Measurements from ENCODE around the gene MCTP1. TPM values are rescaled to one million over a fixed set of nuclear protein-coding genes. Genes with fewer than 3 reads are reported as not detected.
"Not testable (repeated sequence)": the region's sequence is repeated elsewhere in the genome, so short reads cannot be mapped to it uniquely, and the experiment has no call there.

Gene MCTP1
- total RNA-seq, 4 donors from 2014 or later, result 11.2 to 43.6 (median 16.8) TPM

- Histone ChIP-seq H3K4me1 (no peaks in the 10 kb centered on the region), H3K36me3 (no peaks in the 10 kb centered on the region), H3K27ac (replicated peaks in 1 of 4) (no peak overlapping the region), H3K9me3 (peaks cover 0 to 25% (median 13%) of the 10 kb centered on the region in 4 donors), H3K27me3 (no peaks in the 10 kb centered on the region), H3K4me3 (no peak overlapping the region)
- WGBS, result 100% methylated on average over 2 of the region's 4 CpGs
- TF ChIP-seq CTCF (IDR thresholded peaks at IDR 0.05) (no peak), POLR2AphosphoS5 (IDR thresholded peaks at IDR 0.05) (no peak), POLR2A (IDR thresholded peaks at IDR 0.05; ENCODE audit: low read depth) (no peak), EP300 (IDR thresholded peaks at IDR 0.05) (no peak)
- intact Hi-C loops (cut with DNase I), result no loop called here
- DNase-seq (ENCODE audit: extremely low spot score), result no peak
Measured at GRCh38 chr5:95149387-95149786, 135.5 kb downstream of the MCTP1 start.

- Histone ChIP-seq H3K9me3 (peaks cover 0 to 25% (median 13%) of the 10 kb centered on the region in 4 donors), H3K27me3 (no peaks in the 10 kb centered on the region), H3K36me3 (no peaks in the 10 kb centered on the region), H3K4me3 (no peak overlapping the region), H3K27ac (replicated peaks in 1 of 4) (no peak overlapping the region), H3K4me1 (no peaks in the 10 kb centered on the region)
- TF ChIP-seq EP300 (IDR thresholded peaks at IDR 0.05) (no peak), POLR2A (IDR thresholded peaks at IDR 0.05; ENCODE audit: low read depth) (no peak), CTCF (IDR thresholded peaks at IDR 0.05) (no peak)
- no peak for DNase-seq (ENCODE audit: extremely low spot score)
- intact Hi-C loops (cut with DNase I), result no loop called here
Measured at GRCh38 chr5:95148453-95148852, 136.4 kb downstream of the MCTP1 start.

GRCh38 chr5:95143858-95144257 is 141.0 kb downstream of the MCTP1 start:
- H3K36me3 ChIP-seq; H3K4me3 ChIP-seq; DNase-seq (ENCODE audit: extremely low spot score); intact Hi-C loops (cut with DNase I); H3K4me1 ChIP-seq; H3K27ac ChIP-seq (replicated peaks in 1 of 4); H3K27me3 ChIP-seq: not testable (repeated sequence)
- 92% methylated on average over 2 of the region's 2 CpGs for WGBS
- peaks cover 0 to 20% (median 13%) of the 10 kb centered on the region in 4 donors for H3K9me3 ChIP-seq

GRCh38 chr5:95142145-95142544 is 142.7 kb downstream of the MCTP1 start:
- H3K27ac ChIP-seq (replicated peaks in 1 of 4), result no peak overlapping the region
- H3K27me3 ChIP-seq, result no peaks in the 10 kb centered on the region
- H3K4me3 ChIP-seq, result no peak overlapping the region
- no peak for DNase-seq (ENCODE audit: extremely low spot score)
- no peaks in the 10 kb centered on the region for H3K36me3 ChIP-seq
- TF ChIP-seq CTCF (IDR thresholded peaks at IDR 0.05) (no peak), POLR2A (IDR thresholded peaks at IDR 0.05; ENCODE audit: low read depth) (no peak), EP300 (IDR thresholded peaks at IDR 0.05) (no peak), POLR2AphosphoS5 (IDR thresholded peaks at IDR 0.05) (no peak)
- H3K9me3 ChIP-seq, result peaks cover 0 to 7% (median 6%) of the 10 kb centered on the region in 4 donors
- intact Hi-C loops (cut with DNase I), result no loop called here
- no peaks in the 10 kb centered on the region for H3K4me1 ChIP-seq
- 69% methylated on average over 3 of the region's 3 CpGs for WGBS

- H3K27ac ChIP-seq (replicated peaks in 1 of 4), result no peak overlapping the region
- no peak overlapping the region for H3K4me3 ChIP-seq
- TF ChIP-seq POLR2AphosphoS5 (IDR thresholded peaks at IDR 0.05) (no peak), CTCF (IDR thresholded peaks at IDR 0.05) (no peak), EP300 (IDR thresholded peaks at IDR 0.05) (no peak), POLR2A (IDR thresholded peaks at IDR 0.05; ENCODE audit: low read depth) (no peak)
- WGBS, result 71% methylated on average over 3 of the region's 3 CpGs
- no peak for DNase-seq (ENCODE audit: extremely low spot score)
- peaks cover 0 to 5% (median 1%) of the 10 kb centered on the region in 4 donors for H3K9me3 ChIP-seq
- H3K27me3 ChIP-seq, result no peaks in the 10 kb centered on the region
- H3K36me3 ChIP-seq, result no peaks in the 10 kb centered on the region
- no peaks in the 10 kb centered on the region for H3K4me1 ChIP-seq
- intact Hi-C loops (cut with DNase I), result no loop called here
Measured at GRCh38 chr5:95141141-95141540, 143.8 kb downstream of the MCTP1 start.

All from esophagus muscularis mucosa (tissue), 4 donors.